ENCODE measurements around the gene CUL4A. TPM values are rescaled to one million over a fixed set of nuclear protein-coding genes. Genes with fewer than 3 reads are reported as not detected.

Gene CUL4A
- total and polyA plus RNA-seq, 2 experiments from 2014 or later = 67.5 to 195 TPM

DNA sequence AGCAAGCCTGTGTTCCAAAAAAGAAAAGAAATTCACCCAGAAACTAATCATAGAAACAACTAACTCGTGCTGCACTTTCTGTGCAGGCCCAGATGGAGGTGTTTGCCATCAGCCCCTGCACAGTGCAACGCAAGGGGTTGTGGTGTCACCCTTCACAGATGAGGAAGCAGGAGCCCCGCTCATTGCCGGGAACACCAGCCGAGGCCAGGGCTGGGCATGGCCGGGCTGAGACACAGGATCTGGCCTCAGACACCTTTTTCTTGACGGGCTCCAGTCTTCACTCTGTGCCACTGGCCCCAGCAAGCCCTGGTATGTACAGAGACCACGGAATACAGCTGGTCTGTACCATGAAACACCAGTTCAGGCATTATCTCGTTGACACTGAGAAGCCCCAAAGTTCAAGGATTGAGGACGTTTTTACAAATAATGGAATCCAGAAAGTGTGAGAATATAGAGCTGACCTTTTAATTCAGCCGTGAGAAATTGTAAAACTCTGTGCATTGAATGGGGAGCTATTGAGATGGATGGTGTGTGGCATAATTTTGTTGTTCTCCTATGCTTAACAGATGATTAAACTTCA lies 43.2 kb downstream of the CUL4A start:
- H3K9me3 Mint-ChIP-seq = no peaks in the 10 kb centered on the region
- no peaks in the 10 kb centered on the region for H3K4me1 Mint-ChIP-seq
- peaks cover 39% of the 10 kb centered on the region; the same call in 1 of the 2 replicates for H3K36me3 ChIP-seq (ENCODE audit: insufficient read depth)
- H3K27me3 ChIP-seq (ENCODE audit: insufficient read depth) = no peaks in the 10 kb centered on the region
- peaks cover 85% of the 10 kb centered on the region for H3K36me3 Mint-ChIP-seq (ENCODE audit: low read depth)
- no peak overlapping the region for H3K27ac Mint-ChIP-seq
- no peaks in the 10 kb centered on the region for H3K79me2 ChIP-seq (replicated peaks; ENCODE audit: insufficient read depth)
- H4K20me1 ChIP-seq (replicated peaks; ENCODE audit: insufficient read depth) = peaks cover 12% of the 10 kb centered on the region; the same call in 1 of the 2 replicates
- ATAC-seq (no peak), DNase-seq (ENCODE audit: low spot score) (no peak)
- H3K4me3 Mint-ChIP-seq = no peak overlapping the region
- 0 out of 2 replicates have a peak, but pooled peaks cover 4% of the 10 kb centered on the region for H3F3A ChIP-seq (replicated peaks; ENCODE audit: low read depth)
- peaks cover 9% of the 10 kb centered on the region for H3K27me3 Mint-ChIP-seq (ENCODE audit: insufficient read depth, low read depth, poor library complexity)
- H3K4me3 ChIP-seq = no peak overlapping the region
- H3K4me2 ChIP-seq = no peak overlapping the region
- H3K27ac ChIP-seq (ENCODE audit: low read depth) = no peak overlapping the region
- H2AFZ ChIP-seq = no peak overlapping the region
- no peaks in the 10 kb centered on the region for H3K9me2 ChIP-seq (ENCODE audit: insufficient read depth)
- no peak for TF ChIP-seq POLR2AphosphoS5 (IDR thresholded peaks at IDR 0.05; ENCODE audit: low read depth)
- no peak for TF ChIP-seq CREB1 (CRISPR knock-in tag; IDR thresholded peaks at IDR 0.05; ENCODE audit: low read depth)
- TF ChIP-seq STAT1 (IDR thresholded peaks at IDR 0.05; ENCODE audit: unreplicated experiment) = no peak
- TF ChIP-seq, protein P1, sequence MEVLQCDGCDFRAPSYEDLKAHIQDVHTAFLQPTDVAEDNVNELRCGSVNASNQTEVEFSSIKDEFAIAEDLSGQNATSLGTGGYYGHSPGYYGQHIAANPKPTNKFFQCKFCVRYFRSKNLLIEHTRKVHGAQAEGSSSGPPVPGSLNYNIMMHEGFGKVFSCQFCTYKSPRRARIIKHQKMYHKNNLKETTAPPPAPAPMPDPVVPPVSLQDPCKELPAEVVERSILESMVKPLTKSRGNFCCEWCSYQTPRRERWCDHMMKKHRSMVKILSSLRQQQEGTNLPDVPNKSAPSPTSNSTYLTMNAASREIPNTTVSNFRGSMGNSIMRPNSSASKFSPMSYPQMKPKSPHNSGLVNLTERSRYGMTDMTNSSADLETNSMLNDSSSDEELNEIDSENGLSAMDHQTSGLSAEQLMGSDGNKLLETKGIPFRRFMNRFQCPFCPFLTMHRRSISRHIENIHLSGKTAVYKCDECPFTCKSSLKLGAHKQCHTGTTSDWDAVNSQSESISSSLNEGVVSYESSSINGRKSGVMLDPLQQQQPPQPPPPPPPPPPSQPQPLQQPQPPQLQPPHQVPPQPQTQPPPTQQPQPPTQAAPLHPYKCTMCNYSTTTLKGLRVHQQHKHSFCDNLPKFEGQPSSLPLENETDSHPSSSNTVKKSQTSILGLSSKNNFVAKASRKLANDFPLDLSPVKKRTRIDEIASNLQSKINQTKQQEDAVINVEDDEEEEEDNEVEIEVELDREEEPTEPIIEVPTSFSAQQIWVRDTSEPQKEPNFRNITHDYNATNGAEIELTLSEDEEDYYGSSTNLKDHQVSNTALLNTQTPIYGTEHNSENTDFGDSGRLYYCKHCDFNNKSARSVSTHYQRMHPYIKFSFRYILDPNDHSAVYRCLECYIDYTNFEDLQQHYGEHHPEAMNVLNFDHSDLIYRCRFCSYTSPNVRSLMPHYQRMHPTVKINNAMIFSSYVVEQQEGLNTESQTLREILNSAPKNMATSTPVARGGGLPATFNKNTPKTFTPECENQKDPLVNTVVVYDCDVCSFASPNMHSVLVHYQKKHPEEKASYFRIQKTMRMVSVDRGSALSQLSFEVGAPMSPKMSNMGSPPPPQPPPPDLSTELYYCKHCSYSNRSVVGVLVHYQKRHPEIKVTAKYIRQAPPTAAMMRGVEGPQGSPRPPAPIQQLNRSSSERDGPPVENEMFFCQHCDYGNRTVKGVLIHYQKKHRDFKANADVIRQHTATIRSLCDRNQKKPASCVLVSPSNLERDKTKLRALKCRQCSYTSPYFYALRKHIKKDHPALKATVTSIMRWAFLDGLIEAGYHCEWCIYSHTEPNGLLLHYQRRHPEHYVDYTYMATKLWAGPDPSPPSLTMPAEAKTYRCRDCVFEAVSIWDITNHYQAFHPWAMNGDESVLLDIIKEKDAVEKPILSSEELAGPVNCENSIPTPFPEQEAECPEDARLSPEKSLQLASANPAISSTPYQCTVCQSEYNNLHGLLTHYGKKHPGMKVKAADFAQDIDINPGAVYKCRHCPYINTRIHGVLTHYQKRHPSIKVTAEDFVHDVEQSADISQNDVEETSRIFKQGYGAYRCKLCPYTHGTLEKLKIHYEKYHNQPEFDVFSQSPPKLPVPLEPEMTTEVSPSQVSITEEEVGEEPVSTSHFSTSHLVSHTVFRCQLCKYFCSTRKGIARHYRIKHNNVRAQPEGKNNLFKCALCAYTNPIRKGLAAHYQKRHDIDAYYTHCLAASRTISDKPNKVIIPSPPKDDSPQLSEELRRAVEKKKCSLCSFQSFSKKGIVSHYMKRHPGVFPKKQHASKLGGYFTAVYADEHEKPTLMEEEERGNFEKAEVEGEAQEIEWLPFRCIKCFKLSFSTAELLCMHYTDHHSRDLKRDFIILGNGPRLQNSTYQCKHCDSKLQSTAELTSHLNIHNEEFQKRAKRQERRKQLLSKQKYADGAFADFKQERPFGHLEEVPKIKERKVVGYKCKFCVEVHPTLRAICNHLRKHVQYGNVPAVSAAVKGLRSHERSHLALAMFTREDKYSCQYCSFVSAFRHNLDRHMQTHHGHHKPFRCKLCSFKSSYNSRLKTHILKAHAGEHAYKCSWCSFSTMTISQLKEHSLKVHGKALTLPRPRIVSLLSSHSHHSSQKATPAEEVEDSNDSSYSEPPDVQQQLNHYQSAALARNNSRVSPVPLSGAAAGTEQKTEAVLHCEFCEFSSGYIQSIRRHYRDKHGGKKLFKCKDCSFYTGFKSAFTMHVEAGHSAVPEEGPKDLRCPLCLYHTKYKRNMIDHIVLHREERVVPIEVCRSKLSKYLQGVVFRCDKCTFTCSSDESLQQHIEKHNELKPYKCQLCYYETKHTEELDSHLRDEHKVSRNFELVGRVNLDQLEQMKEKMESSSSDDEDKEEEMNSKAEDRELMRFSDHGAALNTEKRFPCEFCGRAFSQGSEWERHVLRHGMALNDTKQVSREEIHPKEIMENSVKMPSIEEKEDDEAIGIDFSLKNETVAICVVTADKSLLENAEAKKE (CRISPR knock-in tag; IDR thresholded peaks at IDR 0.05) = no peak
- TF ChIP-seq, protein P2, sequence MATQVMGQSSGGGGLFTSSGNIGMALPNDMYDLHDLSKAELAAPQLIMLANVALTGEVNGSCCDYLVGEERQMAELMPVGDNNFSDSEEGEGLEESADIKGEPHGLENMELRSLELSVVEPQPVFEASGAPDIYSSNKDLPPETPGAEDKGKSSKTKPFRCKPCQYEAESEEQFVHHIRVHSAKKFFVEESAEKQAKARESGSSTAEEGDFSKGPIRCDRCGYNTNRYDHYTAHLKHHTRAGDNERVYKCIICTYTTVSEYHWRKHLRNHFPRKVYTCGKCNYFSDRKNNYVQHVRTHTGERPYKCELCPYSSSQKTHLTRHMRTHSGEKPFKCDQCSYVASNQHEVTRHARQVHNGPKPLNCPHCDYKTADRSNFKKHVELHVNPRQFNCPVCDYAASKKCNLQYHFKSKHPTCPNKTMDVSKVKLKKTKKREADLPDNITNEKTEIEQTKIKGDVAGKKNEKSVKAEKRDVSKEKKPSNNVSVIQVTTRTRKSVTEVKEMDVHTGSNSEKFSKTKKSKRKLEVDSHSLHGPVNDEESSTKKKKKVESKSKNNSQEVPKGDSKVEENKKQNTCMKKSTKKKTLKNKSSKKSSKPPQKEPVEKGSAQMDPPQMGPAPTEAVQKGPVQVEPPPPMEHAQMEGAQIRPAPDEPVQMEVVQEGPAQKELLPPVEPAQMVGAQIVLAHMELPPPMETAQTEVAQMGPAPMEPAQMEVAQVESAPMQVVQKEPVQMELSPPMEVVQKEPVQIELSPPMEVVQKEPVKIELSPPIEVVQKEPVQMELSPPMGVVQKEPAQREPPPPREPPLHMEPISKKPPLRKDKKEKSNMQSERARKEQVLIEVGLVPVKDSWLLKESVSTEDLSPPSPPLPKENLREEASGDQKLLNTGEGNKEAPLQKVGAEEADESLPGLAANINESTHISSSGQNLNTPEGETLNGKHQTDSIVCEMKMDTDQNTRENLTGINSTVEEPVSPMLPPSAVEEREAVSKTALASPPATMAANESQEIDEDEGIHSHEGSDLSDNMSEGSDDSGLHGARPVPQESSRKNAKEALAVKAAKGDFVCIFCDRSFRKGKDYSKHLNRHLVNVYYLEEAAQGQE (IDR thresholded peaks at IDR 0.05; ENCODE audit: unreplicated experiment) = no peak
- TF ChIP-seq, protein P3, sequence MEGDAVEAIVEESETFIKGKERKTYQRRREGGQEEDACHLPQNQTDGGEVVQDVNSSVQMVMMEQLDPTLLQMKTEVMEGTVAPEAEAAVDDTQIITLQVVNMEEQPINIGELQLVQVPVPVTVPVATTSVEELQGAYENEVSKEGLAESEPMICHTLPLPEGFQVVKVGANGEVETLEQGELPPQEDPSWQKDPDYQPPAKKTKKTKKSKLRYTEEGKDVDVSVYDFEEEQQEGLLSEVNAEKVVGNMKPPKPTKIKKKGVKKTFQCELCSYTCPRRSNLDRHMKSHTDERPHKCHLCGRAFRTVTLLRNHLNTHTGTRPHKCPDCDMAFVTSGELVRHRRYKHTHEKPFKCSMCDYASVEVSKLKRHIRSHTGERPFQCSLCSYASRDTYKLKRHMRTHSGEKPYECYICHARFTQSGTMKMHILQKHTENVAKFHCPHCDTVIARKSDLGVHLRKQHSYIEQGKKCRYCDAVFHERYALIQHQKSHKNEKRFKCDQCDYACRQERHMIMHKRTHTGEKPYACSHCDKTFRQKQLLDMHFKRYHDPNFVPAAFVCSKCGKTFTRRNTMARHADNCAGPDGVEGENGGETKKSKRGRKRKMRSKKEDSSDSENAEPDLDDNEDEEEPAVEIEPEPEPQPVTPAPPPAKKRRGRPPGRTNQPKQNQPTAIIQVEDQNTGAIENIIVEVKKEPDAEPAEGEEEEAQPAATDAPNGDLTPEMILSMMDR (conservative IDR thresholded peaks at IDR 0.05; ENCODE audit: low read depth in 2 of 2) = no peak
- TF ChIP-seq ZNF114 (CRISPR knock-in tag; IDR thresholded peaks at IDR 0.05) = no peak
- TF ChIP-seq ZNF331 (CRISPR knock-in tag; IDR thresholded peaks at IDR 0.05; ENCODE audit: low read depth) = no peak
- no peak for TF ChIP-seq EZH2phosphoT487 (IDR thresholded peaks at IDR 0.05; ENCODE audit: unreplicated experiment)
- no peak for TF ChIP-seq JUNB (IDR thresholded peaks at IDR 0.05; ENCODE audit: unreplicated experiment)
- TF ChIP-seq EZH2 (IDR thresholded peaks at IDR 0.05; ENCODE audit: low read depth, unreplicated experiment) = no peak
- TF ChIP-seq, protein P4, sequence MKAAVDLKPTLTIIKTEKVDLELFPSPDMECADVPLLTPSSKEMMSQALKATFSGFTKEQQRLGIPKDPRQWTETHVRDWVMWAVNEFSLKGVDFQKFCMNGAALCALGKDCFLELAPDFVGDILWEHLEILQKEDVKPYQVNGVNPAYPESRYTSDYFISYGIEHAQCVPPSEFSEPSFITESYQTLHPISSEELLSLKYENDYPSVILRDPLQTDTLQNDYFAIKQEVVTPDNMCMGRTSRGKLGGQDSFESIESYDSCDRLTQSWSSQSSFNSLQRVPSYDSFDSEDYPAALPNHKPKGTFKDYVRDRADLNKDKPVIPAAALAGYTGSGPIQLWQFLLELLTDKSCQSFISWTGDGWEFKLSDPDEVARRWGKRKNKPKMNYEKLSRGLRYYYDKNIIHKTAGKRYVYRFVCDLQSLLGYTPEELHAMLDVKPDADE (IDR thresholded peaks at IDR 0.05) = no peak
- no peak for TF ChIP-seq NANOG (IDR thresholded peaks at IDR 0.05; ENCODE audit: borderline replicate concordance)
- H3K4me1 ChIP-seq (ENCODE audit: insufficient read depth) = no peaks in the 10 kb centered on the region
